GM19043 (cell line): ENCODE measurements around the gene NAV2.

ENCODE experiments used
- ATAC-seq: cut with Tn5 transposase; IDR thresholded peaks from one replicate; pipeline ENCODE4 v1.9.1; 2021; ENCODE audit warnings: low read depth; ENCODE audit not compliant: unreplicated experiment

The NAV2 gene

GRCh38 chr11:19821412-19821875 lies 108.8 kb downstream of the NAV2 start:
- ATAC-seq: no peak

DNA sequence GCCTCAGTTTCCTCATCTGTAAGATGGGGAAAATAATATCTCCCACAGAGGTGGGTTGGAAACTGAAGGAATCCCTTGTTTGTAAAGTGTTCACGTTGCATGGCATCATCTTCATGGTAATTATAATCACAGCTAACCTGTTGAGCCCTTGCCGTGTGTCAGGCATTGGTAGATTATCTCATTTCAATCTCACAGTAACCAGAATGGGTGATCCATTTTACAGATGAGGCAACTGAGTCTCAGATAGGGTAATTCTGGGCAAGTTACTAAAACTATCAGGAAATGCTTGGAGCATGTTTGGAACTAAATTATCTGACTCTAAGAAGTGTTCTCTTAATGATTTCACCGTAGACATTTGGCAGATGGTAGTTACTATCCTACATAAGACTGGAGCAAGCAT lies 109.4 kb downstream of the NAV2 start:
- no peak for ATAC-seq

DNA sequence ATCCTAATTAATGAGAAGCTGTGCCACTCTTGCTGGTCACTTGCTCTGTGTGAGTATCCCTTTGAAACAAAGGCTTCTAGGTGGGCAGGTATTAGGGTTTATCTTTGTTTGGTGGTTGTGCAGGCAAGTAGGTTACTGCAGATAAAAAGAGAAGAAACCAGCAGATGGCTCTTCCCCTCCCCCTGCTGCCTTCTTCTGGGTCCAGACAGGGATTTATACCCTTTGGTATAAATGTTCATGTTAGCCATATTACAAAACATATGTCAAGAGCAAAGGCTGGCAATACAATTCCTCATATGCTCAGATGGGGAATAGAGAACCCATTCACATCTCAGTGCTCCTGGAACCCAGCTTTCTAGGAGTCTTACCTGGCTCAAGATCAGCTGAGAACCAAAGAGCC lies 109.9 kb downstream of the NAV2 start:
- ATAC-seq: no peak

DNA sequence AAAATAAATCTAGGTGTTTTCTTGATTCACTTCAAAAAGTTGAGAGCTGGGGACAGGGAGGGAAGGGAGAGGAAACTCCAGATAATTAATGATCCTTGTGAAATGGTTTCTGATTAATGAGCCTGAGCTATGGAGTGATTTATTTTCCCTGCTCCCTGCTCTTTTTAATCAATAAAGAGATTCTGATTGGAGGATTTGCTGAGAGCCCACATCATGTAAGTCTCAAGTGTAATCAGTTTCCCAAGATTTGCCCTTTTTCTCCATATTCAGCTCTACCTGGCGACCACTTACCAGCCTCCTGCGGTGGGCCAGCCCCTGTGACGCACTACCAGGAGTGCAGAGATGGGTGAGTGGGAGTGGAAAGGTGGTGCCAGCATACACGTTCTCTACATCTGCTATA lies 114.0 kb downstream of the NAV2 start:
- ATAC-seq: no peak

- no peak for ATAC-seq
These were observed 114.9 kb downstream of the NAV2 start for GRCh38 chr11:19827399-19828135.

- no peak for ATAC-seq
These were observed 115.9 kb downstream of the NAV2 start for GRCh38 chr11:19828382-19829108.

DNA sequence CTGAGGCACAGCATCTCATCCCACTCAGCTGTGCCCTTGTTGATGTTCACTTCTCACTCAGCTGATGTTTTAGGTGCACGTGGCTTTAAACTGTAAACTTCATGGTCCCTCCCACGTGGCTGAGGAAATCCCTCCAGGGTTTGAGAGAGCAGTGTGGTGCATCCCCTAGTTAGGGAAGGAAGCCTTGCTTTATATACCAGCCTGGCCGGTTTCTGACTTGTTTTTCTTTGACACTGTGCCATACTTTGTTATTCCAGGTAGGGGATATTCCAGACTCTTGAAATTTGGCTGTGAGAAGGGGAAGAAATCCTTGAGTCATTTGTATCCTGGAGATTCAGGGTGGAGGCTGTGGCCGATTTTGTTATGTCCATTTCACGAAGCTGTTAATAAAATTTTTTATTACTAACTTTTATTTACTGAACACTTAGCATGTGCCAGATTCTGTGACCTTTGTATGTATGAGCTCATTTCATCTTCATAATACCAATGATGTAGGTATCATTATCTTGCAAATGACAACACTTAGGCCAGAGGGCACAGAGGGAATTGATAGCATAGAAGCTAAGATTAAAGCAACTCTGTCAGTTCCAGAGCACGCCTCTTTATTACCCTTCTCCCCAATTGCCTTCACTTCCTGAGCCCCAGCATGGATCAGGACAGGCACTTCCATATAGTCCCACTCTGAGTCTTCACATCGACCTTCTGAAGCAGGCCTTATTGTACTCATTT lies 116.6 kb downstream of the NAV2 start:
- no peak for ATAC-seq

- no peak for ATAC-seq
These were observed 119.6 kb downstream of the NAV2 start for GRCh38 chr11:19832086-19832750.

DNA sequence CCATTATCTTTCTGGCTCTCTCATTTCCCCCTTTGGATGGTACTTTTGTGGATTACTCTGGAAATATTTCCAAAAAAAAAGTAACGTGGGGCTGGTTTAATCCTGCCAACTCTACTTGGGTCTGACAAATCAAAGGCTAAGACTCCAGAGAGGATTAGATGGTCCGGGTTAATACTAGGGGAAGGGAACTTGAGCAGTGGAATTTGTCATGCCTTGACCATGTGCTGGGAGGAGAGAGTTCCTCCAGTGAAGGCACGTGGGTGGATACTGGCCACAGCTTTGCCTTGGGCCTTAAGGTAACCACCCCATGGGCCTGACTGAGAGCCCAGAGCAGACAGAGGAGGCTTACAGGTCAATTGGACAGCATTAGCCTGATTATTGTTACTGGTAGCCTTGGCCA lies 120.3 kb downstream of the NAV2 start:
- ATAC-seq: no peak

GRCh38 chr11:19834771-19835170 lies 122.1 kb downstream of the NAV2 start:
- ATAC-seq: no peak

DNA sequence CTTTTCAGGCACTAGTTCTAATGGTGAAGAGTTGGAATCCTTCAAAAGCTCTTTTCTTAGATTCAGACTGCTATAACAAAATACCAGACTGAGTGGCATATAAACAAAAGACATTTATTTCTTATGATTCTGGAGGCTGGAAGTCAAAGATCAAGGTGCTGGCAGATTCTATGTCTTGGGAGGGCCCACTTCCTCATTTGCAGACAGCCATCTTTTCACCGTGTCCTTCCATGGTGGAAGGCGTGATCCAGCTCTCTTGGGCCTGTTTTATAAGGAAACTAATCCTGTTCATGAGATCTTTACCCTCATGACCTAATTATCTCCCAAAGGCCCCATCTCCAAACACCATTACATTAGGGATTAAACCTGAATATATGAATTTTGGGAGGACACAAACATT lies 124.0 kb downstream of the NAV2 start:
- ATAC-seq: no peak

- ATAC-seq: no peak
These were observed 126.5 kb downstream of the NAV2 start for GRCh38 chr11:19838994-19839768.

DNA sequence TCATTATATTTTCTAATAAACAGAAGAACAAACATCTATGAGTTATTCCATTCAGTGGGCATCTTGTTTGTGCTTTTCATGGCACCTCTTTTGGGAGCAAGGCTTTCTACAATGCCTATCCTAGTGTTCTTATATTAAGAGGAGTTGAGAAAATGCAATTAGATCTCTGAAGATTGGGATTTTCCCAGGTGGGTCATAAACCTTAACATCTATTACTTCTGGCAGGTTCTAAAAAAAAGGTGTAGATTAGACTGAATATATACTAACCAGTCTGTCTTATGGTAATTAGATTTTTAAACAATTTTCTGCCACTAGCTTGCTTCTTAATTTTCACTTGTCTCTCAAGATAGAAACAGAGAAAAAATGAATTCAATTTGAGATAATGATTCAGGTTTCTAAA lies 128.3 kb downstream of the NAV2 start:
- no peak for ATAC-seq

DNA sequence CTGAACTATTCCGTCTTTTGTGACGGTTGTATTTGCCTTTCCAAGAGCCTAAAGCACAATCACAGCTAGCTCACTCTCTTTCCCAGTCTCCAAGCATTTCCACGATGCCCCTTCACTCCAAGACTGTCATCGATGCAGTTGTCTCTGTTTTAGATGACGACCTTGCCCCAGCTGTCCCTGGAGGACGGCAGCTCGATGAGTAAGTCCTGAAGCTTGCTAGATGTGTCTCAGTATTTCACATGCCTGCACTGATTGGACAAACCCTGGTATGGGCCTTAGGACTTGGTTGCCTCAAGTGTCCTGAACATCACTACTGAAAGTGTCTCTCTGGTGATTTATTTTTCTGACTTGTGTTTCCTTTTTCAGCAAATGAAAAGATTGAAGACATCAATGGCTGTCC lies 129.9 kb downstream of the NAV2 start:
- ATAC-seq: no peak

- ATAC-seq: no peak
These were observed 130.4 kb downstream of the NAV2 start for GRCh38 chr11:19843079-19843478.

DNA sequence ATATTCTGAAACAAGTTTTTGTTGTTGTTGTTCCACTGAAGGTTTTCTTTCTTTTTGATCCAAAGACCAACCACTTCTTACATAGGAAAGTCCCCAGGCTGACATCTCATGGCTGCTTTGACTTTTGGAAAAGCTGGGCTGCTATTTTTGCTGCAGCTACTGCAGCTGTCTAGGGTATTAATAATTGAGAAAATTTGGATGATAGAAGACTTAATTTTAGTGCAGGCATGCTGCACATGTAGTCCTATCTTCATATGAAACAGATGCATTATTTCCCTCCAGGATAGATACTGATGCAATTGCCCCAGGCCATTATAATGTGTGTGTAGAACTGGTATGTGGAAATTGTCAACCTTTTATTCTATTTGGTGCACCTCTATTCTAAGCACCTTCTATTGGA lies 131.4 kb downstream of the NAV2 start:
- no peak for ATAC-seq

- ATAC-seq: no peak
These were observed 132.2 kb downstream of the NAV2 start for GRCh38 chr11:19844806-19845205.

GRCh38 chr11:19845626-19846025 lies 133.0 kb downstream of the NAV2 start:
- no peak for ATAC-seq

- no peak for ATAC-seq
These were observed 134.1 kb downstream of the NAV2 start for GRCh38 chr11:19846654-19847305.

- ATAC-seq: no peak
These were observed 135.6 kb downstream of the NAV2 start for GRCh38 chr11:19848219-19848618.
